ENCODE results near the gene LRRTM4. TPM values are rescaled to one million over a fixed set of nuclear protein-coding genes. Genes with fewer than 3 reads are reported as not detected.

The LRRTM4 gene
- total RNA-seq, 1 experiment from 2014 or later, result 0.23 TPM

DNA sequence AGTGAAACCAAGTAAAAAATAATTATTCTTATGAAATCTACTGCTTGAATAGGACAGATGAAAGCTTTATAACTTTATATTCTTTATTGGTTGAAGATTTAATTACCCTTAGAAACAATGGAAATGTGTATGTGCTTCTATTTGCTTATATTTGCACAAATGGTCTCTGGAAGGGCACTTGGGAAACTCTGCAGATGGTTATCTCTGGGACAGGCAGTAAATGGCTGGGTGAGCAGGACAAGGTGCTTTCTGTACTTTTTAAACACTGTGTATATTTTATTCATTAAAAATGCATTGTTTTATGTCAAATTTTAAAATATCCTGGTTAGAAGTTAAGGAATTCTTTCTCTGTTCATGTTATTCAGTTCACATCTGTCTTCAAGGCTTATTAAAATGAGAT is 131.1 kb downstream of the LRRTM4 start:
- H3K27me3 ChIP-seq (ENCODE audit: control insufficient read depth, insufficient read depth, low read length), result no peaks in the 10 kb centered on the region
- CTCF ChIA-PET, result no interaction called here

DNA sequence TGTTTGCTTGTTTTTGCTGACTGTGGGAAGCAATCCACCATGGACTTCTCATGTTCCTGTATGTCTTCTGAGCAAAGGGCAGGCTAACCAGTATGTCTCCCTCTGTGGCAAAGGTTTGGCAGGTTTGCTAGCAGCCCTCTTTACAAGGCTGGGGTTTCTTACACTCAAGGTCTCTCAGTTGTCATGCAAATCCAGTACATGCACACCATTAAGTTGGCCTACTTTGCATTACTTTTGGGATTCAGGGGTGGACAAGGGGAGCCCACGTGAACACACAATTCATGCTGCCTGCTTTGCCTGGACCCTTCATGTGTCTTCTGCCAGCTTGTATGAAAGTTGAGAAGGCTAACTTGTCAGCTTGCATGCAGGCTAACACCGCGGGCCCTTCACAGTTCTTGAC is 134.9 kb downstream of the LRRTM4 start:
- ATAC-seq, result no peak
- Histone ChIP-seq H3K36me3 (ENCODE audit: control insufficient read depth, insufficient read depth, low read length) (no peaks in the 10 kb centered on the region), H3K4me3 (ENCODE audit: low read depth in 2 of 2, low read length in 2 of 2) (no peak overlapping the region), H3K27ac (ENCODE audit: low read length) (no peak overlapping the region), H3K4me1 (ENCODE audit: control insufficient read depth, insufficient read depth, low read length) (no peaks in the 10 kb centered on the region), H3K9me3 (ENCODE audit: control insufficient read depth, insufficient read depth, low read depth, low read length) (no peaks in the 10 kb centered on the region), H3K27me3 (ENCODE audit: control insufficient read depth, insufficient read depth, low read length) (no peaks in the 10 kb centered on the region)
- intact Hi-C loops (cut with micrococcal nuclease; ENCODE audit: unreplicated experiment) (no loop called here), in situ Hi-C loops (cut with HindIII; ENCODE audit: low pct_unique_long_range_greater_than_20kb, low sequenced_read_pairs) (no loop called here)
- POLR2A ChIA-PET, result no interaction called here
- CTCF ChIA-PET, result no interaction called here
- no TSS peak for BruUV-seq (replicated peaks)
- DNase-seq (ENCODE audit: low read depth, low spot score), result no peak
- no peak for TF ChIP-seq REST (IDR thresholded peaks at IDR 0.05; ENCODE audit: insufficient read depth in 1 of 2, low read depth in 2 of 2, low read length in 1 of 2)
- no peak for TF ChIP-seq POLR2AphosphoS5 (IDR thresholded peaks at IDR 0.05; ENCODE audit: low read depth, low read length)
- TF ChIP-seq, protein P1, sequence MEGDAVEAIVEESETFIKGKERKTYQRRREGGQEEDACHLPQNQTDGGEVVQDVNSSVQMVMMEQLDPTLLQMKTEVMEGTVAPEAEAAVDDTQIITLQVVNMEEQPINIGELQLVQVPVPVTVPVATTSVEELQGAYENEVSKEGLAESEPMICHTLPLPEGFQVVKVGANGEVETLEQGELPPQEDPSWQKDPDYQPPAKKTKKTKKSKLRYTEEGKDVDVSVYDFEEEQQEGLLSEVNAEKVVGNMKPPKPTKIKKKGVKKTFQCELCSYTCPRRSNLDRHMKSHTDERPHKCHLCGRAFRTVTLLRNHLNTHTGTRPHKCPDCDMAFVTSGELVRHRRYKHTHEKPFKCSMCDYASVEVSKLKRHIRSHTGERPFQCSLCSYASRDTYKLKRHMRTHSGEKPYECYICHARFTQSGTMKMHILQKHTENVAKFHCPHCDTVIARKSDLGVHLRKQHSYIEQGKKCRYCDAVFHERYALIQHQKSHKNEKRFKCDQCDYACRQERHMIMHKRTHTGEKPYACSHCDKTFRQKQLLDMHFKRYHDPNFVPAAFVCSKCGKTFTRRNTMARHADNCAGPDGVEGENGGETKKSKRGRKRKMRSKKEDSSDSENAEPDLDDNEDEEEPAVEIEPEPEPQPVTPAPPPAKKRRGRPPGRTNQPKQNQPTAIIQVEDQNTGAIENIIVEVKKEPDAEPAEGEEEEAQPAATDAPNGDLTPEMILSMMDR (IDR thresholded peaks at IDR 0.05), result no peak
- no peak for TF ChIP-seq SIN3A (IDR thresholded peaks at IDR 0.05; ENCODE audit: borderline replicate concordance, insufficient read depth, low read depth, low read length)

More for the DNA sequence above, 131.1 kb downstream of the LRRTM4 start:
- intact Hi-C loops (cut with micrococcal nuclease; ENCODE audit: unreplicated experiment), result no loop called here
- Histone ChIP-seq H3K9me3 (ENCODE audit: control insufficient read depth, insufficient read depth, low read depth, low read length) (no peaks in the 10 kb centered on the region), H3K36me3 (ENCODE audit: control insufficient read depth, insufficient read depth, low read length) (no peaks in the 10 kb centered on the region), H3K4me3 (ENCODE audit: low read depth in 2 of 2, low read length in 2 of 2) (no peak overlapping the region), H3K27ac (ENCODE audit: low read length) (no peak overlapping the region), H3K4me1 (ENCODE audit: control insufficient read depth, insufficient read depth, low read length) (no peaks in the 10 kb centered on the region)
- TF ChIP-seq REST (IDR thresholded peaks at IDR 0.05; ENCODE audit: insufficient read depth in 1 of 2, low read depth in 2 of 2, low read length in 1 of 2), result no peak
- TF ChIP-seq, protein P1 (IDR thresholded peaks at IDR 0.05), result no peak
- TF ChIP-seq POLR2AphosphoS5 (IDR thresholded peaks at IDR 0.05; ENCODE audit: low read depth, low read length), result no peak
- no peak for TF ChIP-seq SIN3A (IDR thresholded peaks at IDR 0.05; ENCODE audit: borderline replicate concordance, insufficient read depth, low read depth, low read length)
- TF ChIP-seq TCF7L2 (IDR thresholded peaks at IDR 0.05; ENCODE audit: low read depth, low read length), result no peak
- ATAC-seq (no peak), DNase-seq (ENCODE audit: low read depth, low spot score) (no peak)
- BruUV-seq (replicated peaks), result no TSS peak
- in situ Hi-C loops (cut with HindIII; ENCODE audit: low pct_unique_long_range_greater_than_20kb, low sequenced_read_pairs), result no loop called here
- POLR2A ChIA-PET, result no interaction called here
